ENCODE data around the gene BICDL2. TPM values are rescaled to one million over a fixed set of nuclear protein-coding genes. Genes with fewer than 3 reads are reported as not detected.
"Not testable (repeated sequence)": the region's sequence is repeated elsewhere in the genome, so short reads cannot be mapped to it uniquely, and the experiment has no call there.

Gene BICDL2
- total and polyA plus RNA-seq, 5 donors from 2014 or later = not detected

- peaks cover 47% of the 10 kb centered on the region for H3K4me1 ChIP-seq (ENCODE audit: control insufficient read depth, insufficient read depth, low read length, poor library complexity, severe bottlenecking)
- H3K36me3 ChIP-seq (ENCODE audit: control insufficient read depth, insufficient read depth, low read length) = no peaks in the 10 kb centered on the region
- Mint-ChIP-seq H3K36me3 (peaks cover 14% of the 10 kb centered on the region), H3K27ac (peak overlapping the region in 2 of 3 donors; percentile 7 to 66), H3K4me1 (peaks cover 0 to 52% (median 23%) of the 10 kb centered on the region in 4 donors), H3K27me3 (no peaks in the 10 kb centered on the region), H3K9me3 (no peaks in the 10 kb centered on the region), H3K4me3 (peak overlapping the region; percentile 65 to 91 (median 76))
- DNase-seq (no peak), ATAC-seq (ENCODE audit: low read depth in 2 of 2) (no peak)
- no peak overlapping the region for H3K4me3 ChIP-seq (ENCODE audit: low read depth, low read length)
- H3K27me3 ChIP-seq (ENCODE audit: control insufficient read depth, insufficient read depth, low read length) = no peaks in the 10 kb centered on the region
- H3K27ac ChIP-seq (ENCODE audit: insufficient read depth, low read length, poor library complexity, severe bottlenecking) = peak overlapping the region; percentile 33
- H3K9me3 ChIP-seq (ENCODE audit: control insufficient read depth in 2 of 2, low read length in 2 of 2) = no peaks in the 10 kb centered on the region
These were observed 20.7 kb upstream of the BICDL2 start for GRCh38 chr16:3057181-3058138.

GRCh38 chr16:3056336-3057180 lies 19.8 kb upstream of the BICDL2 start:
- Mint-ChIP-seq H3K4me3 (peak overlapping the region; percentile 35 to 91 (median 70)), H3K27ac (peak overlapping the region in 2 of 3 donors; percentile 7 to 66), H3K27me3 (no peaks in the 10 kb centered on the region), H3K36me3 (peaks cover 14% of the 10 kb centered on the region), H3K9me3 (no peaks in the 10 kb centered on the region), H3K4me1 (peaks cover 0 to 50% (median 27%) of the 10 kb centered on the region in 4 donors)
- Histone ChIP-seq H3K27me3 (ENCODE audit: control insufficient read depth, insufficient read depth, low read length) (no peaks in the 10 kb centered on the region), H3K27ac (ENCODE audit: insufficient read depth, low read length, poor library complexity, severe bottlenecking) (no peak overlapping the region), H3K36me3 (ENCODE audit: control insufficient read depth, insufficient read depth, low read length) (no peaks in the 10 kb centered on the region), H3K4me1 (ENCODE audit: control insufficient read depth, insufficient read depth, low read length, poor library complexity, severe bottlenecking) (peaks cover 42% of the 10 kb centered on the region), H3K9me3 (ENCODE audit: control insufficient read depth in 2 of 2, low read length in 2 of 2) (no peaks in the 10 kb centered on the region), H3K4me3 (ENCODE audit: low read depth, low read length) (no peak overlapping the region)
- ATAC-seq (ENCODE audit: low read depth in 2 of 2) = no peak
- DNase-seq = no peak

- Mint-ChIP-seq H3K4me3 (peak overlapping the region in 3 of 4 donors; percentile 44 to 82 (median 78)), H3K27ac (peak overlapping the region in 1 of 3 donors; percentile 26), H3K4me1 (peaks cover 0 to 50% (median 27%) of the 10 kb centered on the region in 4 donors), H3K36me3 (peaks cover 14% of the 10 kb centered on the region)
- not testable (repeated sequence) for H3K9me3 ChIP-seq (ENCODE audit: control insufficient read depth in 2 of 2, low read length in 2 of 2); H3K36me3 ChIP-seq (ENCODE audit: control insufficient read depth, insufficient read depth, low read length); ATAC-seq (ENCODE audit: low read depth in 2 of 2); H3K4me3 ChIP-seq (ENCODE audit: low read depth, low read length); H3K27ac ChIP-seq (ENCODE audit: insufficient read depth, low read length, poor library complexity, severe bottlenecking); H3K9me3 Mint-ChIP-seq; H3K27me3 Mint-ChIP-seq; H3K27me3 ChIP-seq (ENCODE audit: control insufficient read depth, insufficient read depth, low read length); DNase-seq
- peaks cover 42% of the 10 kb centered on the region for H3K4me1 ChIP-seq (ENCODE audit: control insufficient read depth, insufficient read depth, low read length, poor library complexity, severe bottlenecking)
These were observed 19.0 kb upstream of the BICDL2 start for GRCh38 chr16:3055734-3056115.

- no peak overlapping the region for H3K27ac ChIP-seq (ENCODE audit: insufficient read depth, low read length, poor library complexity, severe bottlenecking)
- H3K4me1 ChIP-seq (ENCODE audit: control insufficient read depth, insufficient read depth, low read length, poor library complexity, severe bottlenecking) = peaks cover 39% of the 10 kb centered on the region
- H3K9me3 Mint-ChIP-seq = no peaks in the 10 kb centered on the region
- no peaks in the 10 kb centered on the region for H3K27me3 Mint-ChIP-seq
- no peaks in the 10 kb centered on the region for H3K9me3 ChIP-seq (ENCODE audit: control insufficient read depth in 2 of 2, low read length in 2 of 2)
- H3K4me1 Mint-ChIP-seq = peaks cover 0 to 44% (median 25%) of the 10 kb centered on the region in 4 donors
- no peaks in the 10 kb centered on the region for H3K36me3 ChIP-seq (ENCODE audit: control insufficient read depth, insufficient read depth, low read length)
- no peak overlapping the region for H3K4me3 ChIP-seq (ENCODE audit: low read depth, low read length)
- peak overlapping the region in 3 of 4 donors; percentile 44 to 82 (median 78) for H3K4me3 Mint-ChIP-seq
- DNase-seq (peak in 1 of 3 donors; percentile 77), ATAC-seq (ENCODE audit: low read depth in 2 of 2) (peak in 1 of 2 donors; percentile 15)
- H3K27ac Mint-ChIP-seq = peak overlapping the region in 2 of 3 donors; percentile 82 to 97
- no peaks in the 10 kb centered on the region for H3K27me3 ChIP-seq (ENCODE audit: control insufficient read depth, insufficient read depth, low read length)
- H3K36me3 Mint-ChIP-seq = peaks cover 14% of the 10 kb centered on the region
These were observed 18.4 kb upstream of the BICDL2 start for GRCh38 chr16:3054965-3055733.

- ATAC-seq (ENCODE audit: low read depth in 2 of 2) (peak; percentile 60 to 63), DNase-seq (peak in 1 of 3 donors; percentile 28)
- peak overlapping the region in 1 of 3 donors; percentile 1 for H3K27ac Mint-ChIP-seq
These were observed 16.6 kb upstream of the BICDL2 start for GRCh38 chr16:3053330-3053710.

GRCh38 chr16:3052571-3053329 lies 16.0 kb upstream of the BICDL2 start:
- Mint-ChIP-seq H3K4me1 (peaks cover 0 to 40% (median 24%) of the 10 kb centered on the region in 4 donors), H3K4me3 (peak overlapping the region in 1 of 4 donors; percentile 82), H3K36me3 (peaks cover 14% of the 10 kb centered on the region)
- not testable (repeated sequence) for H3K9me3 ChIP-seq (ENCODE audit: control insufficient read depth in 2 of 2, low read length in 2 of 2); H3K27ac Mint-ChIP-seq; H3K27me3 Mint-ChIP-seq; DNase-seq; H3K27me3 ChIP-seq (ENCODE audit: control insufficient read depth, insufficient read depth, low read length); H3K4me3 ChIP-seq (ENCODE audit: low read depth, low read length); H3K9me3 Mint-ChIP-seq; H3K27ac ChIP-seq (ENCODE audit: insufficient read depth, low read length, poor library complexity, severe bottlenecking); H3K36me3 ChIP-seq (ENCODE audit: control insufficient read depth, insufficient read depth, low read length)
- peaks cover 23% of the 10 kb centered on the region for H3K4me1 ChIP-seq (ENCODE audit: control insufficient read depth, insufficient read depth, low read length, poor library complexity, severe bottlenecking)
- ATAC-seq (ENCODE audit: low read depth in 2 of 2) = peak; percentile 47 to 50

More at GRCh38 chr16:3053330-3053710, 16.6 kb upstream of the BICDL2 start:
- not testable (repeated sequence) for H3K4me3 Mint-ChIP-seq; H3K27ac ChIP-seq (ENCODE audit: insufficient read depth, low read length, poor library complexity, severe bottlenecking); H3K27me3 Mint-ChIP-seq; H3K27me3 ChIP-seq (ENCODE audit: control insufficient read depth, insufficient read depth, low read length); H3K4me3 ChIP-seq (ENCODE audit: low read depth, low read length); H3K36me3 ChIP-seq (ENCODE audit: control insufficient read depth, insufficient read depth, low read length); H3K9me3 ChIP-seq (ENCODE audit: control insufficient read depth in 2 of 2, low read length in 2 of 2); H3K9me3 Mint-ChIP-seq
- peaks cover 0 to 39% (median 22%) of the 10 kb centered on the region in 4 donors for H3K4me1 Mint-ChIP-seq
- peaks cover 14% of the 10 kb centered on the region for H3K36me3 Mint-ChIP-seq
- peaks cover 29% of the 10 kb centered on the region for H3K4me1 ChIP-seq (ENCODE audit: control insufficient read depth, insufficient read depth, low read length, poor library complexity, severe bottlenecking)

Data from CD4-positive, CD25-positive, alpha-beta regulatory T cell (primary cell).